Esophagus muscularis mucosa (tissue), 4 donors: ENCODE data around the gene EMP3. TPM values are rescaled to one million over a fixed set of nuclear protein-coding genes. Genes with fewer than 3 reads are reported as not detected.

Experiments used
- DNase-seq: peaks from one replicate; pipeline ENCODE4 v3.0.0-alpha.2; 2017; ENCODE audit errors: extremely low spot score
- H3K27ac ChIP-seq, 4 donors: fragments of 200-600 bp; sonication (generic); replicated peaks in 1 of 4; 1 replicate in 3 of 4; 2 replicates in 1 of 4; pipeline ENCODE4 v1.5.1; 2016 to 2019; ENCODE audit warnings: mild to moderate bottlenecking in 1 of 4
- H3K27me3 ChIP-seq, 4 donors: fragments of 200-600 bp; sonication (generic); one replicate each; pipeline versions ENCODE4 v1.5.1 to v1.6.0; 2016 to 2019
- H3K36me3 ChIP-seq, 4 donors: fragments of 200-600 bp; sonication (generic); one replicate each; pipeline ENCODE4 v1.5.1; 2016 to 2019
- H3K4me1 ChIP-seq, 4 donors: fragments of 200-600 bp; sonication (generic); one replicate each; pipeline ENCODE4 v1.5.1; 2016 to 2019
- H3K4me3 ChIP-seq, 4 donors: fragments of 200-600 bp; sonication (generic); 1 replicate in 2 of 4; 2 replicates in 2 of 4; pipeline ENCODE4 v1.5.1; 2016 to 2019; ENCODE audit warnings: mild to moderate bottlenecking in 4 of 4, moderate library complexity in 1 of 4
- H3K9me3 ChIP-seq, 4 donors: fragments of 200-600 bp; sonication (generic); 1 replicate in 3 of 4; 2 replicates in 1 of 4; pipeline ENCODE4 v1.5.1; 2016 to 2019
- EP300 ChIP-seq: sonication (generic); formaldehyde crosslinking; IDR thresholded peaks from one replicate; pipeline ENCODE4 v1.6.1; 2017; ENCODE audit warnings: antibody characterized with exemption
- POLR2A ChIP-seq: fragments of 450-650 bp; IDR thresholded peaks from one replicate; pipeline ENCODE4 v1.6.1; 2017; ENCODE audit warnings: antibody characterized with exemption, moderate library complexity, mild to moderate bottlenecking, low read depth
- POLR2AphosphoS5 ChIP-seq, 2 donors: sonication (generic); formaldehyde crosslinking; IDR thresholded peaks; one replicate each; pipeline ENCODE4 v1.6.1; 2017; ENCODE audit warnings: antibody characterized with exemption in 2 of 2
- WGBS: methylation state at CpG from one replicate; pipeline ENCODE4 v1.1.5; 2018; 5-methylcytosine and 5-hydroxymethylcytosine counted together
- intact Hi-C: fragments of 100-400 bp; cut with DNase I; formaldehyde crosslinking; loops from one replicate; pipeline ENCODE4 v1.15.1; 2023
- total RNA-seq, 4 donors: library from RNA; depleted of rRNA; stranded (reverse); fragments of >200 nt; gene quantifications; one replicate each; pipeline versions ENCODE4 v1.1.0 to v1.2.1, GENCODE V29; 2016
- TF ChIP-seq, protein P1 (sequence below), 3 experiments: fragments of 200-600 bp in 2 of 3; fragments of 450-650 bp in 1 of 3; sonication (generic) in 2 of 3; IDR thresholded peaks; one replicate each; pipeline ENCODE4 v1.5.1; 2017 to 2019; ENCODE audit warnings: antibody characterized with exemption in 3 of 3, mild to moderate bottlenecking in 2 of 3, moderate library complexity in 1 of 3

Gene EMP3
- total RNA-seq, 4 donors from 2014 or later, result 54.8 to 115 (median 59.6) TPM

DNA sequence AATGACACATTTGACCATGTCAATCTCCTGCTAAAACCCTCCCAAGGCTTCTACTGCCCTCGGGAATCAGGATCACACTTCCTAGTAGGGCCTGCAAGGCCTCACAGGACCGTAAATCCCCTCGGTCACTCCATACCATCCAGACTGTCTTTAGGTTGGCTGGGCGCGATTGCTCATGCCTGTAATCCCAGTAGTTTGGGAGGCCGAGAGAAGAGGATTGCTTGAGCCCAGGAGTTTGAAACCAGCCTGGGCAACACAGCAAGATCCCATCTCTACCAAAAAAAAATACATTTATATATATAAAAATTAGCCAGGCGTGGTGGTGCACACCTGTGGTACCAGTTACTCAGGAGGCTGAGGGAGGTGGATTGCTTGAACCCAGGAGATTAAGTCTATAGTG, 23.4 kb downstream of the EMP3 start:
- H3K27me3 ChIP-seq, result no peaks in the 10 kb centered on the region
- H3K4me3 ChIP-seq, result no peak overlapping the region
- H3K36me3 ChIP-seq, result peaks cover 0 to 8% (median 0%) of the 10 kb centered on the region in 4 donors
- TF ChIP-seq EP300 (no peak), POLR2A (no peak), POLR2AphosphoS5 (IDR thresholded peaks at IDR 0.05) (no peak)
- TF ChIP-seq, protein P1, sequence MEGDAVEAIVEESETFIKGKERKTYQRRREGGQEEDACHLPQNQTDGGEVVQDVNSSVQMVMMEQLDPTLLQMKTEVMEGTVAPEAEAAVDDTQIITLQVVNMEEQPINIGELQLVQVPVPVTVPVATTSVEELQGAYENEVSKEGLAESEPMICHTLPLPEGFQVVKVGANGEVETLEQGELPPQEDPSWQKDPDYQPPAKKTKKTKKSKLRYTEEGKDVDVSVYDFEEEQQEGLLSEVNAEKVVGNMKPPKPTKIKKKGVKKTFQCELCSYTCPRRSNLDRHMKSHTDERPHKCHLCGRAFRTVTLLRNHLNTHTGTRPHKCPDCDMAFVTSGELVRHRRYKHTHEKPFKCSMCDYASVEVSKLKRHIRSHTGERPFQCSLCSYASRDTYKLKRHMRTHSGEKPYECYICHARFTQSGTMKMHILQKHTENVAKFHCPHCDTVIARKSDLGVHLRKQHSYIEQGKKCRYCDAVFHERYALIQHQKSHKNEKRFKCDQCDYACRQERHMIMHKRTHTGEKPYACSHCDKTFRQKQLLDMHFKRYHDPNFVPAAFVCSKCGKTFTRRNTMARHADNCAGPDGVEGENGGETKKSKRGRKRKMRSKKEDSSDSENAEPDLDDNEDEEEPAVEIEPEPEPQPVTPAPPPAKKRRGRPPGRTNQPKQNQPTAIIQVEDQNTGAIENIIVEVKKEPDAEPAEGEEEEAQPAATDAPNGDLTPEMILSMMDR (IDR thresholded peaks at IDR 0.05), result no peak
- no peaks in the 10 kb centered on the region for H3K9me3 ChIP-seq
- no peak overlapping the region for H3K27ac ChIP-seq
- intact Hi-C loops, result no loop called here
- no peak for DNase-seq
- peaks cover 0 to 8% (median 7%) of the 10 kb centered on the region in 4 donors for H3K4me1 ChIP-seq
- WGBS, result 97% methylated on average over 7 of the region's 7 CpGs

DNA sequence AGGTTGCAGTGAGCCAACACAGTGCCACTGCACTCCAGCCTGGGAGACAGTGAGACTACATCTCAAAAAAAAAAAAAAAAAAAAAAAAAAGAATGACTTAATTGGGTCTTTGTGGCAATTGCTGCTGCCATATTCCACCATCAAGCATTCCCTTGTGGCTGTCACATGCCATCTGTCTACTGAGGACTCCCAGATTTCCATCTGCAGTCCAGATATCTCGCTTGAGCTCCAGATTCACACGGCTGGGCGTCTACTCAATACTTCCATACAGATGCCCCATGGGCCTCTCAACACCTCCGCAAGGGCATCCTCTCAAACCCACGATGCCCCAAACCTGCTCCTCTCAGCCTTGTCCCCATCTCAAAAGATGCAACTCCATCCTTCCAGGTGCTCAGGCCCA, 25.5 kb downstream of the EMP3 start:
- intact Hi-C loops, result no loop called here
- TF ChIP-seq EP300, result no peak
- no peak for TF ChIP-seq POLR2A
- TF ChIP-seq POLR2AphosphoS5 (IDR thresholded peaks at IDR 0.05), result no peak
- TF ChIP-seq, protein P1 (IDR thresholded peaks at IDR 0.05), result no peak
- Histone ChIP-seq H3K4me3 (no peak overlapping the region), H3K4me1 (peaks cover 0 to 8% (median 7%) of the 10 kb centered on the region in 4 donors), H3K36me3 (no peaks in the 10 kb centered on the region), H3K27me3 (no peaks in the 10 kb centered on the region), H3K9me3 (no peaks in the 10 kb centered on the region), H3K27ac (no peak overlapping the region)
- DNase-seq, result no peak
- WGBS, result 90% methylated on average over 5 of the region's 5 CpGs

DNA sequence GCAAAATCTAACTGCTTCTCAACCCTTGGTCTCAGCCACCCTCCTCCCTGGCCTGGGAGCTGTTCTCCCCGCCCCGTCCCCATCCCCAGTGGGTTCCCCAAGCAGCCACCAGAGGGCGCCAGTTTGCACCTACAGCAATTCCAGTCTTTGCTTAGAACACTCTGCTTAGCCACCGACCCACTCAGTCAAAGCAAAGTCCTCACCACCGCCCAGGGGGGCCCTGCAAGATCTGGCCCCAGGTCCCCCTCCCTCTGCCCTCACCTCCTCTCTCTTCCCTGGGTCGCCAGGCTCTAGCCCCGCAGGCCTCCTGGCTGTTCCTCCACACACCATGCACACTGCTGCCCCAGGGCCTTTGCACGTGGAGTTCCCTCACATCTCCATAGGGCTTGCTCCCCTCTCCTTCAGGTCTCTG, 26.0 kb downstream of the EMP3 start:
- H3K4me3 ChIP-seq, result no peak overlapping the region
- intact Hi-C loops, result no loop called here
- TF ChIP-seq, protein P1 (IDR thresholded peaks at IDR 0.05), result peak; percentile 60 to 79 (median 61)
- TF ChIP-seq POLR2A (no peak), EP300 (no peak), POLR2AphosphoS5 (IDR thresholded peaks at IDR 0.05) (no peak)
- no peak for DNase-seq
- H3K9me3 ChIP-seq, result no peaks in the 10 kb centered on the region
- H3K27ac ChIP-seq, result no peak overlapping the region
- no peaks in the 10 kb centered on the region for H3K36me3 ChIP-seq
- H3K4me1 ChIP-seq, result peaks cover 0 to 8% (median 7%) of the 10 kb centered on the region in 4 donors
- no peaks in the 10 kb centered on the region for H3K27me3 ChIP-seq
- WGBS, result 52% methylated on average over 8 of the region's 8 CpGs

DNA sequence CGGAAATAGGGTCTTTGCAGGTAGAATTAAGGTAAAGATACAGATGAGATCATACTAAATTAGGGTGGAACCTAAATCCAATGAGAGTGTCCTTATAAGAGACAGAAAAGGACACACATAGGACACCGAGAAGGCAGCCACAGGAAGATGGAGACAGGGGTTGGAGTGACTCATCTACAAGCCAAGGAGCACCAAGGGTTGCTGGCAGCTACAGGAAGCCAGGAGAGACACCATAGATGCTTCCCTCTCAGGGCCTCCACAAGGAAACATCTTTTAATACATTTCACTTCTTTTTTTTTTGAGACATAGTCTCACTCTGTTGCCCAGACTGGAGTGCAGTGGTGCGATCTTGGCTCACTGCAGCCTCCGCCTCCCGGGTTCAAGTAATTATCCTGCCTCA, 28.3 kb downstream of the EMP3 start:
- H3K27ac ChIP-seq, result no peak overlapping the region
- 83% methylated on average over 5 of the region's 5 CpGs for whole genome bisulfite sequencing
- no peaks in the 10 kb centered on the region for H3K4me1 ChIP-seq
- DNase-seq, result no peak
- no peaks in the 10 kb centered on the region for H3K9me3 ChIP-seq
- no peaks in the 10 kb centered on the region for H3K27me3 ChIP-seq
- intact Hi-C loops, result no loop called here
- TF ChIP-seq EP300 (no peak), POLR2A (no peak), POLR2AphosphoS5 (IDR thresholded peaks at IDR 0.05) (no peak)
- TF ChIP-seq, protein P1 (IDR thresholded peaks at IDR 0.05), result no peak
- H3K4me3 ChIP-seq, result no peak overlapping the region
- H3K36me3 ChIP-seq, result peaks cover 0 to 4% (median 2%) of the 10 kb centered on the region in 4 donors
